NB4 (cell line): ENCODE results near the gene NEK11.

Source experiments
- DNase-seq: peaks from one replicate; pipeline ENCODE4 v3.0.0; 2010; ENCODE audit warnings: low read depth
- H3K4me3 ChIP-seq: one replicate; pipeline ENCODE4 v1.5.1; 2011; ENCODE audit warnings: mild to moderate bottlenecking, low read depth, low read length, moderate library complexity
- MYC ChIP-seq: IDR thresholded peaks from 2 replicates; pipeline ENCODE4 v1.6.1; 2011; ENCODE audit warnings: low read depth, low read length
- POLR2A ChIP-seq: IDR thresholded peaks from 2 replicates; pipeline ENCODE4 v1.6.1; 2011; ENCODE audit warnings: mild to moderate bottlenecking; ENCODE audit not compliant: insufficient read length; ENCODE audit errors: extremely low read depth
- TF ChIP-seq, protein P1 (sequence below): IDR thresholded peaks from one replicate; pipeline ENCODE4 v1.5.1; 2012; ENCODE audit warnings: low read depth, low read length
- TF ChIP-seq, protein P2 (sequence below): IDR thresholded peaks from 2 replicates; pipeline ENCODE4 v1.6.1; 2011; ENCODE audit warnings: low read depth, low read length

The NEK11 gene

GRCh38 chr3:131047582-131047981, 20.9 kb downstream of the NEK11 start:
- DNase-seq, result no peak
- TF ChIP-seq, protein P1, sequence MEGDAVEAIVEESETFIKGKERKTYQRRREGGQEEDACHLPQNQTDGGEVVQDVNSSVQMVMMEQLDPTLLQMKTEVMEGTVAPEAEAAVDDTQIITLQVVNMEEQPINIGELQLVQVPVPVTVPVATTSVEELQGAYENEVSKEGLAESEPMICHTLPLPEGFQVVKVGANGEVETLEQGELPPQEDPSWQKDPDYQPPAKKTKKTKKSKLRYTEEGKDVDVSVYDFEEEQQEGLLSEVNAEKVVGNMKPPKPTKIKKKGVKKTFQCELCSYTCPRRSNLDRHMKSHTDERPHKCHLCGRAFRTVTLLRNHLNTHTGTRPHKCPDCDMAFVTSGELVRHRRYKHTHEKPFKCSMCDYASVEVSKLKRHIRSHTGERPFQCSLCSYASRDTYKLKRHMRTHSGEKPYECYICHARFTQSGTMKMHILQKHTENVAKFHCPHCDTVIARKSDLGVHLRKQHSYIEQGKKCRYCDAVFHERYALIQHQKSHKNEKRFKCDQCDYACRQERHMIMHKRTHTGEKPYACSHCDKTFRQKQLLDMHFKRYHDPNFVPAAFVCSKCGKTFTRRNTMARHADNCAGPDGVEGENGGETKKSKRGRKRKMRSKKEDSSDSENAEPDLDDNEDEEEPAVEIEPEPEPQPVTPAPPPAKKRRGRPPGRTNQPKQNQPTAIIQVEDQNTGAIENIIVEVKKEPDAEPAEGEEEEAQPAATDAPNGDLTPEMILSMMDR, result peak; percentile 25
- TF ChIP-seq MYC, result no peak
- no peak for TF ChIP-seq POLR2A
- TF ChIP-seq, protein P2, sequence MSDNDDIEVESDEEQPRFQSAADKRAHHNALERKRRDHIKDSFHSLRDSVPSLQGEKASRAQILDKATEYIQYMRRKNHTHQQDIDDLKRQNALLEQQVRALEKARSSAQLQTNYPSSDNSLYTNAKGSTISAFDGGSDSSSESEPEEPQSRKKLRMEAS, result no peak
- no peak overlapping the region for H3K4me3 ChIP-seq

- DNase-seq, result no peak
- TF ChIP-seq MYC, result no peak
- TF ChIP-seq, protein P2, result no peak
- TF ChIP-seq POLR2A, result no peak
- TF ChIP-seq, protein P1, result no peak
- H3K4me3 ChIP-seq, result no peak overlapping the region
Measured at GRCh38 chr3:131048030-131048429, 21.4 kb downstream of the NEK11 start.

- TF ChIP-seq, protein P1, result no peak
- DNase-seq, result no peak
- H3K4me3 ChIP-seq, result no peak overlapping the region
Measured at GRCh38 chr3:131050001-131050400, 23.3 kb downstream of the NEK11 start.

GRCh38 chr3:131053043-131053859, 26.6 kb downstream of the NEK11 start:
- peak; percentile 4 for DNase-seq
- no peak overlapping the region for H3K4me3 ChIP-seq
- TF ChIP-seq POLR2A (no peak), MYC (no peak)
- TF ChIP-seq, protein P1, result no peak
- TF ChIP-seq, protein P2, result no peak

DNA sequence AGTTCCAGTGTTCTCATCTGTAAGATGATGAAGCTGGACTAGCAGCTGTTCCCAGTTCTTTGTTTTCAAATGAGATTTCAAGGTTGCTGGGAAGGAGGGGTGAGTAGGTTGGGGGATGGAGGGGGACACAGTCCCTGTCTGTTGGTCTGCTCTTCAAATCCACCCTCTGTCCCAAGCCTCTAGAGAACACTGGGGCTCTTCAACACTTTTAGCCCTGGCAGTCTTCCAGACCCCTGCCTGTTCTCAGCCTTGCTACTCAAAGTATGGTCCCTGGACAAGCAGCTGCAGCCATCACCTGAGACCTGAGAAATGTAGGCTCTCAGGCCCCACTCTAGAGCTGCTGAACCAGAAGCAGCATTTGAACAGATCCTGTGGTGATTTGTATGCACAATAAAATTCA, 41.3 kb downstream of the NEK11 start:
- H3K4me3 ChIP-seq, result no peak overlapping the region
- DNase-seq, result no peak
- TF ChIP-seq MYC (no peak), POLR2A (no peak)
- TF ChIP-seq, protein P2, result no peak
- TF ChIP-seq, protein P1, result no peak
